ENCODE results near the gene AFAP1L2. TPM values are rescaled to one million over a fixed set of nuclear protein-coding genes. Genes with fewer than 3 reads are reported as not detected.

AFAP1L2 gene
- total RNA-seq, 2 experiments from 2014 or later = 2.3 to 8.6 TPM

DNA sequence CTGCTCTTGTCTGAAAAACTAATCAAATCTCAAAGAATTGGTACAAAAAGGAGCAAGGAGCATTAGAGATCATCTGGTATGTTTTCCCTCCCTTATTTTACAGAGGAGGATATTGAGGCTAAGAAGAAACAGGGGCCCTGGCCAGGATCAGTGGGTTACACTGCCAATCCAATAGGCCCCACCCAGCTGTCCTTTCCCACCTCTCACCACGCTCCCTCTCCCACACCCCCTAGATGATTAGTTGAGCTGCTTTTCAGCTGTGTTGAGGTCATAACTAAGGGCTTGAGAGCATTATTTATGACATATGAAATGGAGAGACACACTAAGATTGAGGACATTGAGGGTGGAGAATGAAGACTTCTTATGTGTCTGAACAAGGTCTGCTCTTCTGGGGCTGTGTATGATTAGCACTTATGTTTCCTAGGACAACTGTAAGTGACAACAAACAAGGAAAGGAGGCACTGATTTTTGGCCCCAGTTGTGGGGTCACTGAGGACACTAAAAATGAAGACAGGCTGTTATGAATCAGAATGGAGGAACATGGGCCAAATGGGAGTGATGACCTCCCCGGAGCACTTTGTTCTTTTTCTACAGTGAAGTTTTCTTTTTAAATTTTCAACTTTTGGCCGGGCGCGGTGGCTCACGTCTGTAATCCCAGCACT lies 138.8 kb downstream of the AFAP1L2 start:
- no TSS peak for BruUV-seq (replicated peaks)
- ChIA-PET POLR2A (no interaction called here), CTCF (ENCODE audit: unreplicated experiment) (no interaction called here)
- Histone ChIP-seq H3K4me2 (ENCODE audit: low read length) (no peak overlapping the region), H3K4me3 (ENCODE audit: low read depth, low read length, poor library complexity, severe bottlenecking) (no peak overlapping the region), H3K36me3 (ENCODE audit: insufficient read depth, low read length) (no peaks in the 10 kb centered on the region), H2AFZ (ENCODE audit: low read length) (no peak overlapping the region), H3K27ac (ENCODE audit: low read depth, low read length, poor library complexity, severe bottlenecking) (no peak overlapping the region), H3K79me2 (ENCODE audit: insufficient read depth, low read depth, low read length) (no peaks in the 10 kb centered on the region), H3K4me1 (ENCODE audit: insufficient read depth, low read length, poor library complexity, severe bottlenecking) (no peaks in the 10 kb centered on the region), H3K9me2 (ENCODE audit: insufficient read depth, low read length) (no peaks in the 10 kb centered on the region), H3K9me3 (ENCODE audit: low read length) (no peaks in the 10 kb centered on the region), H4K20me1 (ENCODE audit: insufficient read depth, low read length) (no peaks in the 10 kb centered on the region)
- intact Hi-C loops (cut with micrococcal nuclease; ENCODE audit: unreplicated experiment) = no loop called here
- no peak for DNase-seq (ENCODE audit: low spot score)
- no peak for TF ChIP-seq EZH2phosphoT487 (IDR thresholded peaks at IDR 0.05; ENCODE audit: borderline replicate concordance, low read depth, low read length)
- TF ChIP-seq, protein P1, sequence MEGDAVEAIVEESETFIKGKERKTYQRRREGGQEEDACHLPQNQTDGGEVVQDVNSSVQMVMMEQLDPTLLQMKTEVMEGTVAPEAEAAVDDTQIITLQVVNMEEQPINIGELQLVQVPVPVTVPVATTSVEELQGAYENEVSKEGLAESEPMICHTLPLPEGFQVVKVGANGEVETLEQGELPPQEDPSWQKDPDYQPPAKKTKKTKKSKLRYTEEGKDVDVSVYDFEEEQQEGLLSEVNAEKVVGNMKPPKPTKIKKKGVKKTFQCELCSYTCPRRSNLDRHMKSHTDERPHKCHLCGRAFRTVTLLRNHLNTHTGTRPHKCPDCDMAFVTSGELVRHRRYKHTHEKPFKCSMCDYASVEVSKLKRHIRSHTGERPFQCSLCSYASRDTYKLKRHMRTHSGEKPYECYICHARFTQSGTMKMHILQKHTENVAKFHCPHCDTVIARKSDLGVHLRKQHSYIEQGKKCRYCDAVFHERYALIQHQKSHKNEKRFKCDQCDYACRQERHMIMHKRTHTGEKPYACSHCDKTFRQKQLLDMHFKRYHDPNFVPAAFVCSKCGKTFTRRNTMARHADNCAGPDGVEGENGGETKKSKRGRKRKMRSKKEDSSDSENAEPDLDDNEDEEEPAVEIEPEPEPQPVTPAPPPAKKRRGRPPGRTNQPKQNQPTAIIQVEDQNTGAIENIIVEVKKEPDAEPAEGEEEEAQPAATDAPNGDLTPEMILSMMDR (conservative IDR thresholded peaks at IDR 0.05; ENCODE audit: low read length) = no peak

DNA sequence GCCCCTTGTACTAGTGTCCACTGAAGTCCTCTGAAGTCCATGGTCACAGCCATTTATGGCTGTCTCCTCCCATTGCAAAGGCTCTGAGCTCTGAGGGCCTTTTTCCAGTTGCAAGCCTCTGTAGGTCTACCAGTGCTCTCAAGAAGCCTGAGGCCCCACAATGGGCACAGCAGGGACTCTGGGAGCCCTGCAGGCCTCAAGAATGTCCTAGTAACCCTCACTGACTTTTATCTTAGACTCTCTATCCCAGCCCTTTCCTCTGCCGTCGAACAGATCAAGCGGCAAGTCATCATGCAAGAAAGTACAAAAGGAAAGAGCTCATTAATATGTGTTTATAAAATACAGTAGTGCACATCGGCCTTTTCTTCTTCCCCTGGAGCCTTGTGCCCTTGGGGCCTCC lies 141.8 kb downstream of the AFAP1L2 start:
- TF ChIP-seq, protein P1 (conservative IDR thresholded peaks at IDR 0.05; ENCODE audit: low read length) = no peak
- Histone ChIP-seq H3K4me3 (ENCODE audit: low read depth, low read length, poor library complexity, severe bottlenecking) (no peak overlapping the region), H3K9me2 (ENCODE audit: insufficient read depth, low read length) (no peaks in the 10 kb centered on the region), H2AFZ (ENCODE audit: low read length) (no peak overlapping the region), H3K27ac (ENCODE audit: low read depth, low read length, poor library complexity, severe bottlenecking) (no peak overlapping the region), H3K9me3 (ENCODE audit: low read length) (no peaks in the 10 kb centered on the region), H3K4me1 (ENCODE audit: insufficient read depth, low read length, poor library complexity, severe bottlenecking) (no peaks in the 10 kb centered on the region), H3K36me3 (ENCODE audit: insufficient read depth, low read length) (no peaks in the 10 kb centered on the region), H3K4me2 (ENCODE audit: low read length) (no peak overlapping the region), H4K20me1 (ENCODE audit: insufficient read depth, low read length) (no peaks in the 10 kb centered on the region), H3K79me2 (ENCODE audit: insufficient read depth, low read depth, low read length) (no peaks in the 10 kb centered on the region)
- BruUV-seq (replicated peaks) = no TSS peak
- ChIA-PET CTCF (ENCODE audit: unreplicated experiment) (no interaction called here), POLR2A (interaction anchor here (0.6 kb wide), 1 partner anchor 26 kb away, joined by 4 read pairs; no protein-coding TSS in a partner anchor)
- intact Hi-C loops (cut with micrococcal nuclease; ENCODE audit: unreplicated experiment) = no loop called here
- no peak for DNase-seq (ENCODE audit: low spot score)

- POLR2A ChIA-PET = no interaction called here
- BruUV-seq (replicated peaks) = no TSS peak
- no peak for DNase-seq (ENCODE audit: low spot score)
- Histone ChIP-seq H3K9me3 (ENCODE audit: low read length) (no peaks in the 10 kb centered on the region), H3K4me2 (ENCODE audit: low read length) (no peak overlapping the region), H3K4me1 (ENCODE audit: insufficient read depth, low read length, poor library complexity, severe bottlenecking) (no peaks in the 10 kb centered on the region), H3K36me3 (ENCODE audit: insufficient read depth, low read length) (no peaks in the 10 kb centered on the region), H2AFZ (ENCODE audit: low read length) (no peak overlapping the region), H3K27ac (ENCODE audit: low read depth, low read length, poor library complexity, severe bottlenecking) (no peak overlapping the region), H4K20me1 (ENCODE audit: insufficient read depth, low read length) (no peaks in the 10 kb centered on the region), H3K9me2 (ENCODE audit: insufficient read depth, low read length) (no peaks in the 10 kb centered on the region), H3K4me3 (ENCODE audit: low read depth, low read length, poor library complexity, severe bottlenecking) (no peak overlapping the region), H3K79me2 (ENCODE audit: insufficient read depth, low read depth, low read length) (no peaks in the 10 kb centered on the region)
- no peak for TF ChIP-seq EZH2phosphoT487 (IDR thresholded peaks at IDR 0.05; ENCODE audit: borderline replicate concordance, low read depth, low read length)
- TF ChIP-seq, protein P1 (conservative IDR thresholded peaks at IDR 0.05; ENCODE audit: low read length) = no peak
- intact Hi-C loops (cut with micrococcal nuclease; ENCODE audit: unreplicated experiment) = no loop called here
- CTCF ChIA-PET (ENCODE audit: unreplicated experiment) = no interaction called here
These were observed 143.2 kb downstream of the AFAP1L2 start for GRCh38 chr10:114261076-114261475.
